Stimulated activated CD4-positive, alpha-beta T cell treated with anti-CD3 and anti-CD28 coated beads, Interleukin-2, amount 100 ng/mL, for 48 hours (primary cell): ENCODE results near the gene GIT2.
A peak's percentile ranks its signal among the peaks of the same experiment; 100 is the strongest.
"Not testable (repeated sequence)": the region's sequence is repeated elsewhere in the genome, so short reads cannot be mapped to it uniquely, and the experiment has no call there.

Source experiments
- DNase-seq, 2 donors: peaks; one replicate each; pipeline ENCODE4 v3.0.0-alpha.2; 2020

GIT2 gene

GRCh38 chr12:109944561-109945359, 51.4 kb downstream of the GIT2 start:
- no peak for DNase-seq

DNA sequence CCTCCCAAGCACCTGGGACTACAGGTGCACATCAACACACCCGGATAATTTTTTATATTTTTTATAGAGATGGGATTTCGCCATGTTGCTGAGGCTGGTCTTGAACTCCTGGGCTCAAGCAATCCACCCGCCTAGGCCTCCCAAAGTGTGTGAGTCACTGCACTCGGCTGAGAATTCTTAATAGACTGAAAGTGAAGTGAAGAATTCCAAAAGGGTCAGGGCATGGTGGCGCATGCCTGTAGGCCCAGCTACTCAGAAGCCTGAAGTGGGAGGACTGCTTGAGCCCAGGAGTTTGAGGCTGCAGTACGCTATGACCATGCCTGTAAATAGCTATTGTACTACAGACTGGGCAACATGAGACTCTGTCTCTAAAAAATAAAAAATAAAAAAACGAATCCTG, 52.4 kb downstream of the GIT2 start:
- no peak for DNase-seq

- DNase-seq = no peak
Observed at GRCh38 chr12:109940339-109940923, 55.7 kb downstream of the GIT2 start.

- DNase-seq = no peak
Observed at GRCh38 chr12:109939504-109939903, 56.7 kb downstream of the GIT2 start.

DNA sequence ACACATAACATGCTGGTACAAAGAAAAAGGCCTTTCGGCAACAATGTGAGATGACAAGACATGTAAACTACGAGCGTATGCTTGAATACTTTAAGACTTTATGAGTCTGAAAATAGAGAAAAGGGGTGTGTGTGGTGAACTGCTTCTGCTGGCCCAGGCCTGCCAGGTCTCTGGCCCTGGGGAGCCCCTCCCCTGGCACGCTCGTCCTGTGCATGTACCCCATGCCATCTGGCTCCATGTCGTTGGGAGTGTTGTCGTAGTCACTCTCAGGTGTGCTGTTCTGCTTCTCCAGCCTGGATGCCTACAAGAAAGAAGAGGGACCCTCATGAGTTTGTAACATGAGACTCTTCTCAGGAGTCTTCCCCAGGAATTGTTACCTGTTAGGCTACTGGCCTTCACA, 57.2 kb downstream of the GIT2 start:
- no peak for DNase-seq

DNA sequence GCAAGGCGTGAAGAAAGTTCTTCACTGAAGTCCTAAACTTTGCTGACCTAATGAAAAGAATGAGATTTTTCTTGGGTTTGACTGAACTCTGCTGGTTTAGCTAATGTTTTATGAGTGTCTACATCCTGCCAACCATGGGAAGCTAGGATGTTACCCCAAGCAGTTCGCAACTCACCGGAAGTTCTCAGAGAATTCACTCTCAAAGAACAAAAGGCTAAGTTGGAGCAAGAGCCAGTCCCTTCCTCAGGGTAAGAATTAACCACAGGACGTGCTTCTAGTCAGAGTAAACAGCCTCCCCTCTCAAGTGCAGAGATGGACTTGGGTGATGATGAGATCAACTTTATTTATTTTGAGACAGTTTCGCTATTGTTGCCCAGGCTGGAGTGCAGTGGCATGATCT, 58.8 kb downstream of the GIT2 start:
- DNase-seq = no peak

DNA sequence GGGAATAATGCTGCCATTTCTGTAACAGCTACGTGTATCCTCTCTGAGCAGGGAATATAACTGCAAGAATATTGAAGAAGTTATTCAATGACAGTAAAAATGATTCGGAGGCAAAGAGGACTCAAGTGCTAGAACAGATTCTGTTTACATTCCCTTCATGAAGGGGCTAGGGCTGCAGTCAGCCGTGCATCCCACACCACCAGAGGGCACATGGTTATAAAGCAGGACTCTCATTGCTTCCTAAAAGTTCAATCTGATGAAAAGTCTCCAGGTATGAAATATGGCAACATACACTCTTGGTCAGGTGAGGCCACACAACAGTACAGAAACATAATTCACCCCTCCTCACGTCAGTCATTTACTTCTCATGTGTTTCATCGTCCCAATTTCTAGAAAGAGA, 62.1 kb downstream of the GIT2 start:
- no peak for DNase-seq

DNA sequence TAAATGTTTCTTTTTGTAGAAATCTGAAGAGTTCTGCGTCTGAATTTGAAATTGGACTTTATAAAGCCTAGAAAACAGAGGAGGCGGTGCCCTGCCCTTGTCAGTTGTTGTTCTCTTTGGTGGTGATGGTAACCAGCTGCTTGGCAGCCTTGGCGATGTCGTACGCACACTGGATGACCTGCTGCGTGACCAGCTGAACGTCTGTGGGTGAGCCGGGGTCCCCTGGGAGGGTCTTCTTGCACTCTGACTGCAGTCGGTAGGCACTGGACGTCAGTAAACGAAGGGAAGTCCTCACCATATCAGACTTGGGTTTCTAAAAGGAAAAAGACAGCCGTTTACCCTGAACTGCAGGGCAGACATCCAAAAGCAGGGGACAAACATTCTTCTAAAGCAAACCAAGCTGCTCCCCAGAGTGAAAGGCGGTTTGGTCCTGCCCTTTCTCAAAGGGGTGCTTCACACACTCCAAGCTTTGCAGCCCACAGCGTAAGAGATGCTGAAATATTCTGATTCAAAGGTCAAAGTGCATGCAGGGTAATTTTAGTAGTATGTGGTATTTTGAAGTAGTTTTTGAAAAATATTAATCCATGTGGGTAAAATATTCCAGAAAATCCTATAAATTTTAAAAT, 63.2 kb downstream of the GIT2 start:
- no peak for DNase-seq

- no peak for DNase-seq
Observed at GRCh38 chr12:109931143-109931542, 65.0 kb downstream of the GIT2 start.

GRCh38 chr12:109930028-109930800, 66.0 kb downstream of the GIT2 start:
- DNase-seq = no peak

DNA sequence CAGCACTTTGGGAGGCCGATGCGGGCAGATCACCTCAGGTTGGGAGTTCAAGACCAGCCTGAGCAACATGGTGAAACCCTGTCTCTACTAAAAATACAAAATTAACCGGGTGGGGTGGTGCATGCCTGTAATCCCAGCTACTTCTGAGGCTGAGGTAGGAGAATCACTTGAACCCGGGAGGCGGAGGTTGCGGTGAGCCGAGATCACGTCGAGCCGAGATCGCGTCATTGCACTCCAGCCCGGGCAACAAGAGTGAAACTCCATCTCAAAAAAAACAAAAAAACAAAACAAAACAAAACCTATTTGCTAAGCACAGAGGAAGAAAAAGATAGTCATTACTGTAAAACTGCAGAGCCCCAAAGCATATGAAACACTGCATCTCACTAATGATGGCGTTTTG, 66.8 kb downstream of the GIT2 start:
- DNase-seq = not testable (repeated sequence)

- no peak for DNase-seq
Observed at GRCh38 chr12:109928058-109928656, 68.0 kb downstream of the GIT2 start.

- DNase-seq = peak; percentile 20 to 30
Observed at GRCh38 chr12:109927622-109928021, 68.5 kb downstream of the GIT2 start.

DNA sequence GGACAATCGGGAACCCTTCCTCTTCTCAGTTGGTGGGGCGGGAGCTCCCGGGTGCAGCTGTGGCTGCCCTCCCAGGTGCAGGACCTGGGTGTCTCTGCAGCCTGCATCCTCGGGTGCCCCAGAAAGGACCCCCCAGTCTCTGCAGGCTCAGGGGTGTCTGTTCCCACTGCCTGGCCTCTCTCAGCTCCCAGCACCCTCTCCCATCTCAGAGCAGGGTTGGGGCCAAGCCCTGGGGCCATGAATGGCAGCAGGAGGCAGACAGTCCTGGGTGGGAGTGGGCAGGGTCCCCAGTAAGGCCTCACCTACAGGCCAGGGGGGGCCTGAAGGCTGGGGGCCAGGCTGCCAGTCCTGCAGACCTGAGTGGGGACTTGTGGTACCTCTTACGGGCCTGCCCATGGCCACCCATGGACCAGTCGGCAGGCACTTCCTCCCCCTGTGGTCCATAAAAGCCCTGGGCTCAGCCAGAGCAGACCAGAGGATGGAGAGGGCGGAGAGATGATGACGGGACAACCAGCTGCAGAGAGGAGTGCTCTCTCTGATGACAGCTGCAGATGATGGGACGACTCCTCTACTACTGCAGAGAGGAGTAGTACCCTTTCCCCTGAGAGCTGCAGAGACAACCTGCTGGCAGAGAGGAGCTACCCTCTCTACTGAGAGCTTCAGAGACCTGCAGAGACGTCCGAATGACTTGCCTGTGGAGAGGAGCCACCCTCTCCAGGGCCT, 69.5 kb downstream of the GIT2 start:
- DNase-seq = no peak

DNA sequence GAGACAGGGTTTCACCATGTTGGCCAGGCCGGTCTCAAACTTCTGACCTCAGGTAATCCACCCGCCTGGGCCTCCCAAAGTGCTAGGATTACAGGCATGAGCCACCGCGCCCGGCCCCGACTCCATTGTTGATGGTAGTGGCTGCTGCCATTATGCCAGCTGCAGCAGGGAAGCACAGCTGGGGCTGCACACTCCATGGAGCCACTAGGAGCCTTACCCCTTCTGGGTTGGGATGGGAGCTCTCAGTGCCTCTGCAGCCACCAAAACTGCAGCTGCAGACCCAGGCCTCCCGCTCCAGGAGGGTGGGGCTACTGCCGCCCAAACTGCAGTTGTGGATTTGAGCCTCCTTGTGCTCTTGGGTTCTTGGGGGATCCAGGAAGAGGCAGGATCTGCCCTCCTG, 70.2 kb downstream of the GIT2 start:
- no peak for DNase-seq

DNA sequence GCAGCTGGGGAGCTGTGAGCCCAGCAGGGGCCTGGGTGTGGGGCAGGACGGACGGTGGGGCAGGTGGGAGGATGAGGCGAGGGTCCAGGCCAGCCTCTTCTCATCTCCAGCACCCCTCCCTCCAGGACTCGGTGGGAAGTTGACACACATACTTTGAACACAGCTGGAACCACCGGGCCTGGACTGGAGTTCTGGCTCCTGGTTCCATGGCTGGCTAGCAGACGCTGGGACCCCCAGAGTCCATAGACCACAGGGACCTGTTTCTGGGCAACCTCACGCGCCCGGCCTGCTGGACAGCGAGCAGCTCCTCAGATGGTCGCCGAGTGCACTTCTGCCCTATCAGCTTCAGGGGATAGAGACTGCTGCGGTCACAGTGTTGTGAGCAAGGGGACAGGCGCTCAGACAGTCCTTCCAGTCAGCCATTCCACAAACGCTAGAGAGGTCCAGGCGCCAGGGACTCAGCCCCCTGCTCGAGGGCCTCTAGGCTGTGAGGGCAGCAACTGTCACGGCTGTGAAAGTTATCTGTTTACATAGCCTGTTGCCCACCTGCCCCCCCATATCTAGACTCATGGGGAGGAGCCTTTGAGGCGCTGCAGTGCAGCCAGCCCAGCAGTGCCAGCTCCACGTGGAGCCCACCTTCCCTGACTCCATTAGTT, 70.9 kb downstream of the GIT2 start:
- no peak for DNase-seq

- DNase-seq = no peak
Observed at GRCh38 chr12:109923481-109924245, 72.5 kb downstream of the GIT2 start.

GRCh38 chr12:109923038-109923437, 73.1 kb downstream of the GIT2 start:
- DNase-seq = no peak

- no peak for DNase-seq
Observed at GRCh38 chr12:109921982-109922381, 74.2 kb downstream of the GIT2 start.

DNA sequence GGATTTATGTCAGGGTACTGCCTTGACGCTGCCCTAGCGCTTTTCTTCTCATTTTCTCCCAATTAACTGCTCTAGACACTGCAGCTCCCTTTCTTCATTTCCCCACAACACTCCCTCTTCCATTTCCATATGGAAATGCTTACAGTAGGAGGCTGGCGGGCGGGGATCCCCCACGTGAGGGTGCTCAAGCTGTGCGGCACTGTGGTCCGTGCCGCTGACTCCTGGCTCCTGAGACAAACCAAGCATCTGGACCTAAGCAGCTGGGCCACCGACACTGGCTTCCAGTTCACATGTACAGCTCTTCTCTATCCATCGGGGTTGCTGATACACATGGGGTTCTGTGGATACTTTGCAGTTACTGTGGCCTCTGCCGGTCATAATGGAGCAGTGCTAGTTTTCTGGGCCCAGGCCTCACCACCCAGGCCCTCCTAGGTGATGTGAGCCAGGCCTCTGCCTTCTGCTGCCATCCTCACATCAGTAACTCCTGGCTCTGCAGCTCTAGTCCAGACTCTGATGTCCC, 75.8 kb downstream of the GIT2 start:
- DNase-seq = no peak

DNA sequence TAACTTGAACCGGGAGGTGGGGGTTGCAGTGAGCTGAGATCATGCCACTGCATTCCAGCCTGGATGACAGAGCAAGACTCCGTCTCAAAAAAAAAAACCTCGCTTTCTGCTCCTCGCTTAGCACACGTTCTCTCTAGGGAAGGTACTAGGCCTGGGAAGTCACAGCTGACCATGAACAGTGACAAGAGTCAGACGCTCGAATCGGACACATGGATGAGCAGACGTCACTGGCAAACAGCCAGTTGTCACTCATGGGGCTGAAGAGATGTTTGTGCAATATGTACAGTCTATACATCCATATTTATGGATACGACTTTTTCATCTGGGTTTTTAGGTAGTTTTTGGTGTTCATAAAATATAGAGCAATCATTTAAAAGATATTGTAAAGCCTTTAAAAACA, 76.7 kb downstream of the GIT2 start:
- DNase-seq = no peak
